ENCODE data around the gene GABRG3. TPM values are rescaled to one million over a fixed set of nuclear protein-coding genes. Genes with fewer than 3 reads are reported as not detected.

Gene GABRG3
- total RNA-seq, 1 experiment from 2014 or later, result not detected

- H3K36me3 Mint-ChIP-seq (ENCODE audit: insufficient read depth, unreplicated experiment), result no peaks in the 10 kb centered on the region
- no peak overlapping the region for H3K27ac Mint-ChIP-seq (ENCODE audit: unreplicated experiment)
- no peaks in the 10 kb centered on the region for H3K27me3 Mint-ChIP-seq (ENCODE audit: unreplicated experiment)
- H3K9me3 Mint-ChIP-seq (ENCODE audit: low read depth, unreplicated experiment), result no peaks in the 10 kb centered on the region
- no peaks in the 10 kb centered on the region for H3K4me1 Mint-ChIP-seq (ENCODE audit: low read depth, unreplicated experiment)
- no peak for TF ChIP-seq CTCF (IDR thresholded peaks at IDR 0.05; ENCODE audit: unreplicated experiment)
- H3K4me3 Mint-ChIP-seq (ENCODE audit: low read depth, unreplicated experiment), result no peak overlapping the region
- CTCF ChIA-PET, result no interaction called here
- intact Hi-C loops (cut with micrococcal nuclease; ENCODE audit: unreplicated experiment), result no loop called here
- DNase-seq, result no peak
- no TSS peak for BruUV-seq (replicated peaks)
Observed at GRCh38 chr15:27541581-27541980, 570.6 kb downstream of the GABRG3 start.

GRCh38 chr15:27545494-27546255 is 574.7 kb downstream of the GABRG3 start:
- CTCF ChIA-PET, result no interaction called here
- DNase-seq, result no peak
- no peaks in the 10 kb centered on the region for H3K27me3 Mint-ChIP-seq (ENCODE audit: unreplicated experiment)
- intact Hi-C loops (cut with micrococcal nuclease; ENCODE audit: unreplicated experiment), result no loop called here
- no peaks in the 10 kb centered on the region for H3K4me1 Mint-ChIP-seq (ENCODE audit: low read depth, unreplicated experiment)
- H3K27ac Mint-ChIP-seq (ENCODE audit: unreplicated experiment), result no peak overlapping the region
- no TSS peak for BruUV-seq (replicated peaks)
- TF ChIP-seq CTCF (IDR thresholded peaks at IDR 0.05; ENCODE audit: unreplicated experiment), result no peak
- H3K9me3 Mint-ChIP-seq (ENCODE audit: low read depth, unreplicated experiment), result no peaks in the 10 kb centered on the region
- H3K36me3 Mint-ChIP-seq (ENCODE audit: insufficient read depth, unreplicated experiment), result no peaks in the 10 kb centered on the region
- no peak overlapping the region for H3K4me3 Mint-ChIP-seq (ENCODE audit: low read depth, unreplicated experiment)

GRCh38 chr15:27549746-27550145 is 578.8 kb downstream of the GABRG3 start:
- Mint-ChIP-seq H3K4me1 (ENCODE audit: low read depth, unreplicated experiment) (no peaks in the 10 kb centered on the region), H3K36me3 (ENCODE audit: insufficient read depth, unreplicated experiment) (no peaks in the 10 kb centered on the region), H3K4me3 (ENCODE audit: low read depth, unreplicated experiment) (no peak overlapping the region), H3K27me3 (ENCODE audit: unreplicated experiment) (no peaks in the 10 kb centered on the region), H3K27ac (ENCODE audit: unreplicated experiment) (no peak overlapping the region), H3K9me3 (ENCODE audit: low read depth, unreplicated experiment) (no peaks in the 10 kb centered on the region)
- intact Hi-C loops (cut with micrococcal nuclease; ENCODE audit: unreplicated experiment), result no loop called here
- DNase-seq, result no peak
- CTCF ChIA-PET, result no interaction called here
- BruUV-seq (replicated peaks), result no TSS peak
- no peak for TF ChIP-seq CTCF (IDR thresholded peaks at IDR 0.05; ENCODE audit: unreplicated experiment)

- no peaks in the 10 kb centered on the region for H3K27me3 Mint-ChIP-seq (ENCODE audit: unreplicated experiment)
- intact Hi-C loops (cut with micrococcal nuclease; ENCODE audit: unreplicated experiment), result no loop called here
- CTCF ChIA-PET, result no interaction called here
- no peak for TF ChIP-seq CTCF (IDR thresholded peaks at IDR 0.05; ENCODE audit: unreplicated experiment)
- H3K9me3 Mint-ChIP-seq (ENCODE audit: low read depth, unreplicated experiment), result no peaks in the 10 kb centered on the region
- no peaks in the 10 kb centered on the region for H3K36me3 Mint-ChIP-seq (ENCODE audit: insufficient read depth, unreplicated experiment)
- no peak overlapping the region for H3K4me3 Mint-ChIP-seq (ENCODE audit: low read depth, unreplicated experiment)
- no TSS peak for BruUV-seq (replicated peaks)
- H3K4me1 Mint-ChIP-seq (ENCODE audit: low read depth, unreplicated experiment), result no peaks in the 10 kb centered on the region
- H3K27ac Mint-ChIP-seq (ENCODE audit: unreplicated experiment), result no peak overlapping the region
- DNase-seq, result no peak
Observed at GRCh38 chr15:27550635-27551034, 579.7 kb downstream of the GABRG3 start.

Measured in Calu3 (cell line).